ENCODE results near the gene EFNA2.

Gene EFNA2

GRCh38 chr19:1296575-1297271 lies 11.1 kb downstream of the EFNA2 start:
- Histone ChIP-seq H3K27ac (ENCODE audit: low read depth, low read length) (no peak overlapping the region), H3K36me3 (ENCODE audit: low read length) (no peaks in the 10 kb centered on the region), H3K9ac (ENCODE audit: low read length) (no peak overlapping the region), H4K20me1 (ENCODE audit: low read depth, low read length) (no peaks in the 10 kb centered on the region), H3K9me3 (ENCODE audit: insufficient read depth, low read length) (no peaks in the 10 kb centered on the region), H3K27me3 (ENCODE audit: low read length) (peaks cover 2% of the 10 kb centered on the region; the same call in 1 of the 2 replicates), H2AFZ (ENCODE audit: low read depth, low read length, severe bottlenecking) (no peak overlapping the region), H3F3A (ENCODE audit: insufficient read depth) (no peaks in the 10 kb centered on the region), H3K9me2 (replicated peaks; ENCODE audit: insufficient read depth, low read length) (no peaks in the 10 kb centered on the region), H3K4me3 (ENCODE audit: insufficient read depth, low read length, poor library complexity, severe bottlenecking) (no peak overlapping the region), H3K79me2 (ENCODE audit: insufficient read depth, low read length) (no peaks in the 10 kb centered on the region), H3K4me2 (ENCODE audit: low read depth, low read length, poor library complexity, severe bottlenecking) (no peak overlapping the region)
- TF ChIP-seq EZH2phosphoT487 (conservative IDR thresholded peaks at IDR 0.05; ENCODE audit: low read length) (no peak), CTCF (IDR thresholded peaks at IDR 0.05; ENCODE audit: insufficient read depth, low read length, poor library complexity, severe bottlenecking) (no peak)

- no peaks in the 10 kb centered on the region for H3K27me3 ChIP-seq (ENCODE audit: low read length)
Observed at GRCh38 chr19:1298235-1298634, 12.6 kb downstream of the EFNA2 start.

GRCh38 chr19:1299801-1300200 lies 14.1 kb downstream of the EFNA2 start:
- H3K9ac ChIP-seq (ENCODE audit: low read length): no peak overlapping the region
- H3K36me3 ChIP-seq (ENCODE audit: low read length): no peaks in the 10 kb centered on the region
- no peaks in the 10 kb centered on the region for H3K9me3 ChIP-seq (ENCODE audit: insufficient read depth, low read length)
- no peaks in the 10 kb centered on the region for H3K27me3 ChIP-seq (ENCODE audit: low read length)
- H3K9me2 ChIP-seq (replicated peaks; ENCODE audit: insufficient read depth, low read length): no peaks in the 10 kb centered on the region
- no peak overlapping the region for H3K4me2 ChIP-seq (ENCODE audit: low read depth, low read length, poor library complexity, severe bottlenecking)
- TF ChIP-seq EZH2phosphoT487 (conservative IDR thresholded peaks at IDR 0.05; ENCODE audit: low read length): no peak
- no peak for TF ChIP-seq CTCF (IDR thresholded peaks at IDR 0.05; ENCODE audit: insufficient read depth, low read length, poor library complexity, severe bottlenecking)
- H2AFZ ChIP-seq (ENCODE audit: low read depth, low read length, severe bottlenecking): no peak overlapping the region
- no peak overlapping the region for H3K4me3 ChIP-seq (ENCODE audit: insufficient read depth, low read length, poor library complexity, severe bottlenecking)
- H3K27ac ChIP-seq (ENCODE audit: low read depth, low read length): no peak overlapping the region
- H3K79me2 ChIP-seq (ENCODE audit: insufficient read depth, low read length): no peaks in the 10 kb centered on the region
- no peaks in the 10 kb centered on the region for H3F3A ChIP-seq (ENCODE audit: insufficient read depth)
- H4K20me1 ChIP-seq (ENCODE audit: low read depth, low read length): no peaks in the 10 kb centered on the region

More at GRCh38 chr19:1298235-1298634, 12.6 kb downstream of the EFNA2 start:
- Histone ChIP-seq H2AFZ (ENCODE audit: low read depth, low read length, severe bottlenecking) (no peak overlapping the region), H3K79me2 (ENCODE audit: insufficient read depth, low read length) (no peaks in the 10 kb centered on the region), H3F3A (ENCODE audit: insufficient read depth) (no peaks in the 10 kb centered on the region), H3K4me2 (ENCODE audit: low read depth, low read length, poor library complexity, severe bottlenecking) (no peak overlapping the region), H4K20me1 (ENCODE audit: low read depth, low read length) (no peaks in the 10 kb centered on the region), H3K9ac (ENCODE audit: low read length) (no peak overlapping the region), H3K36me3 (ENCODE audit: low read length) (no peaks in the 10 kb centered on the region), H3K27ac (ENCODE audit: low read depth, low read length) (no peak overlapping the region), H3K9me2 (replicated peaks; ENCODE audit: insufficient read depth, low read length) (no peaks in the 10 kb centered on the region), H3K9me3 (ENCODE audit: insufficient read depth, low read length) (no peaks in the 10 kb centered on the region), H3K4me3 (ENCODE audit: insufficient read depth, low read length, poor library complexity, severe bottlenecking) (no peak overlapping the region)
- TF ChIP-seq CTCF (IDR thresholded peaks at IDR 0.05; ENCODE audit: insufficient read depth, low read length, poor library complexity, severe bottlenecking) (no peak), EZH2phosphoT487 (conservative IDR thresholded peaks at IDR 0.05; ENCODE audit: low read length) (no peak)

Data from SU-DHL-6 (cell line).